Nephron progenitor cell (in vitro differentiated cells): Measurements from ENCODE around the gene P2RX1.

Experiments used
- DNase-seq: peaks from one replicate; pipeline ENCODE4 v3.0.0; 2021
- H3K27ac Mint-ChIP-seq: 2 replicates; pipeline ENCODE4 v1.8.0; 2021; ENCODE audit warnings: mild to moderate bottlenecking, moderate library complexity, mixed read lengths
- H3K27me3 Mint-ChIP-seq: 2 replicates; pipeline ENCODE4 v1.8.0; 2021; ENCODE audit warnings: mild to moderate bottlenecking, low read depth, mixed read lengths; ENCODE audit not compliant: poor library complexity
- H3K36me3 Mint-ChIP-seq: 2 replicates; pipeline ENCODE4 v1.8.0; 2021; ENCODE audit warnings: low read depth, mixed read lengths
- H3K4me1 Mint-ChIP-seq: 2 replicates; pipeline ENCODE4 v1.8.0; 2021; ENCODE audit warnings: mixed read lengths
- H3K4me3 Mint-ChIP-seq: 2 replicates; pipeline ENCODE4 v1.8.0; 2021; ENCODE audit warnings: mild to moderate bottlenecking, moderate library complexity, mixed read lengths
- H3K9me3 Mint-ChIP-seq: 2 replicates; pipeline ENCODE4 v1.8.0; 2021; ENCODE audit warnings: mild to moderate bottlenecking, moderate library complexity, mixed read lengths
- TF ChIP-seq, protein P1 (sequence below): fragments of 200-600 bp; sonication (generic); IDR thresholded peaks from 2 replicates; pipeline ENCODE4 v1.5.0; 2021; ENCODE audit warnings: antibody characterized with exemption

The P2RX1 gene

DNA sequence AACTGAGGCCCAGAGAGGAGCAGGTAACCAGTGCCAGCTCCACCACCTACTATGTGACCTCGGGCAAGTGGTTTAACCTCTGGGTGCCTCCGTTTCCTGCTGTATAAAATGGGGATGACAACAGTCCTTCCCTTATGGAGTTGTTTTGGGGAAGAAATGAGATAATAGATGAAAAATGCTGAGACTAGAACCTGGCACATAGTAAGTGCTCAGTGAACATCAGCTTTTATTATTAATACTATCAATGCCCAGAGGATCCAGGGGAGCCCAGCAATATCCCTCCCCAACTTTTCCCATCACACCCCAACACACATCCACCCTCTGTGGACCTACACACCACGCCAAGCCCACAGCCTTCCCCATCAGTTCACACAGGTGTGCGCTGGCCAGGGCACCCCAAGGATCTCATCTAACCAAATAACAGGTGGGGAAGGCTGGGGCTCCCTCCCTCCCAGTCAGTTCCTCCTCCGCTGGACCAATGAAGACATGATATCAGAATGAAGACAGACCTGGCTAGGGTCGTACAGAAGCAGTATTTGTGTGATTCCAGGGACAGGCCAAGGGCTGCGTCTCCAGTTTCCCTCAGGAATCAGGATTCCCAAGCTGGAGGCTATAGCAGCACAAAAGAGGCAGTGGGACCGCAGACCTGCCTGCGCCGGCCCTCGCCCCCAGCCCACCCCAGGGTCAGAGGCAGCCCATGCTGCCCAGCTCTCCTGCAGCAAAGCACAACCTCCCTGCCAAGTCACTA is 46.1 kb upstream of the P2RX1 start:
- Mint-ChIP-seq H3K9me3 (no peaks in the 10 kb centered on the region), H3K4me1 (peaks cover 29% of the 10 kb centered on the region), H3K27me3 (peaks cover 78% of the 10 kb centered on the region), H3K36me3 (no peaks in the 10 kb centered on the region), H3K4me3 (no peak overlapping the region), H3K27ac (no peak overlapping the region)
- TF ChIP-seq, protein P1, sequence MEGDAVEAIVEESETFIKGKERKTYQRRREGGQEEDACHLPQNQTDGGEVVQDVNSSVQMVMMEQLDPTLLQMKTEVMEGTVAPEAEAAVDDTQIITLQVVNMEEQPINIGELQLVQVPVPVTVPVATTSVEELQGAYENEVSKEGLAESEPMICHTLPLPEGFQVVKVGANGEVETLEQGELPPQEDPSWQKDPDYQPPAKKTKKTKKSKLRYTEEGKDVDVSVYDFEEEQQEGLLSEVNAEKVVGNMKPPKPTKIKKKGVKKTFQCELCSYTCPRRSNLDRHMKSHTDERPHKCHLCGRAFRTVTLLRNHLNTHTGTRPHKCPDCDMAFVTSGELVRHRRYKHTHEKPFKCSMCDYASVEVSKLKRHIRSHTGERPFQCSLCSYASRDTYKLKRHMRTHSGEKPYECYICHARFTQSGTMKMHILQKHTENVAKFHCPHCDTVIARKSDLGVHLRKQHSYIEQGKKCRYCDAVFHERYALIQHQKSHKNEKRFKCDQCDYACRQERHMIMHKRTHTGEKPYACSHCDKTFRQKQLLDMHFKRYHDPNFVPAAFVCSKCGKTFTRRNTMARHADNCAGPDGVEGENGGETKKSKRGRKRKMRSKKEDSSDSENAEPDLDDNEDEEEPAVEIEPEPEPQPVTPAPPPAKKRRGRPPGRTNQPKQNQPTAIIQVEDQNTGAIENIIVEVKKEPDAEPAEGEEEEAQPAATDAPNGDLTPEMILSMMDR, result no peak
- no peak for DNase-seq

DNA sequence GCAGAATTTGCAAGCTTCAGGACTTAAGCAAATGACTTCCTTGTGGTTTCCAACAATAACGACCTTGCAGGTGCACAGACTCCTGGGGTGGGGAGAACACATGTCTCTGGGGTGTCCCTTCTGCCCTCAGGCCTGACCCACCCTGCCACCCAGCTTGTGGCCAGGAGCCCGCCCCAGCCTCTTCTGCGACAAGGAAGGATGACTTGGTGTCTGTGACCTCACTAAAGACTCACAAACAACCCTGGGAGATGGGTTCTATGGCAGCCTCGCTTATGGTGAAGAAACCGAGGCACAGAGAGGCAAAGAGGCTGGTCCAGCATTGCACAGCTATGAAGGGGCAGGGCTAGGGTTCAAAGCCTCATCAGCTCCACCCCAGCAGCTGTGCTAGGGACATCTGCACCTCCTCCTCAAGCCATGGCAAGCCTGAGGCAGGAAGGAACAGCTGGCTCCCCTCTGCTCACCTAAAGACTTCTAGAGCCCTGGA is 45.3 kb upstream of the P2RX1 start:
- Mint-ChIP-seq H3K4me1 (peaks cover 32% of the 10 kb centered on the region), H3K4me3 (no peak overlapping the region), H3K27ac (no peak overlapping the region), H3K9me3 (no peaks in the 10 kb centered on the region), H3K36me3 (no peaks in the 10 kb centered on the region), H3K27me3 (peaks cover 78% of the 10 kb centered on the region)
- TF ChIP-seq, protein P1, result no peak
- DNase-seq, result no peak

DNA sequence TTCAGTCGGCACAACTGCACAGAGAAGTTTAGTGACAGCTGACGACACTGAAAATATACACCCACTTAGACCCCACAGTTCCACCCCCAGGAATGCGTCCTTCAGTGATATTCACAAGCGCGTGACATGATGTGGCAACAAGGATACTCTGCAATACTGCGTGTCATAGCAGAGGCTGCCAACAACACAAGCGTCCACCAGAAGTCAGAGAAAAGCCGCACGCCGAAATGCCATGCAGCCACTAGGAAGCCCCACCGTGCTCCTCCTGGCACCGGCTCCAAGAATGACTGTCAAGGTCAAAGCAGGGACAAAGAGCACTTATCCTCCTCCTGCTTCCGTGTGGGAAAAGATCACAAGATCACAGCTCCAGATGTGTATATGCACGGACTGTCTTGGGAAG is 44.5 kb upstream of the P2RX1 start:
- no peak for DNase-seq
- TF ChIP-seq, protein P1, result no peak
- Mint-ChIP-seq H3K36me3 (no peaks in the 10 kb centered on the region), H3K4me3 (no peak overlapping the region), H3K9me3 (no peaks in the 10 kb centered on the region), H3K4me1 (peaks cover 33% of the 10 kb centered on the region), H3K27ac (no peak overlapping the region), H3K27me3 (peaks cover 78% of the 10 kb centered on the region)

DNA sequence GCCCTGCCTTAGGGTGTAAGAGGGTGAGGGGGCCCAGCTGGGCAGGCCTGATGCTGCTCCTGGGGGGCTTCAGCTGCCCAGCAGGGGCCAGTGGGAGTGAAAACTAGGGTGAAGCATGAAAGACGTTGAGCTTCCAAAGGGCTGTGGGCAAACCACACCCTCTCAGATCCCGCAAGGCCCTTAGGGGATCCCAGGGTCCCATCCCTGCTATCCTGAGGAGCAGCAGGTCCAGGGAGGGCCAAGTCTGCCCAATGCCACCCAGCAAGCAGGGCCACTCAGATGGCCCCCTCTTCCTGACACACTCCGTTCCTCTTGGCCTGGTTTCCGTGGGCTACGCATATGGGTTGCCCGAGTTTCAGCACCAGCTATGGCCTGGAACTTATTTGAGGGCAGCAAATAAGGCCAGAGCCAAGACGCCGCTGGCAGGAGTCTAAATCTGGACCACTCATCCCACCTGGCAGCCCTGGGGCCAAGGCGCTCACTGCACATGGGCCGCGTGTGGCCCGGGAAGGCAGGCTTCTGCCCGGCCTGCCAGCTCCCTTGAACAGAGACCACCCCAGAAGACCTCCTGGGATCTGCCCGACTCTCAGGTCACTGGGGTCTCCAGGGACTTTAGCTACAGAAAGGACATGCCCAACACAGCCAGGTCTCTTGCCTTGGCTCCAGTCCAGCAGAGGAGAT is 43.8 kb upstream of the P2RX1 start:
- TF ChIP-seq, protein P1, result no peak
- no peak for DNase-seq
- H3K4me3 Mint-ChIP-seq, result no peak overlapping the region
- no peaks in the 10 kb centered on the region for H3K9me3 Mint-ChIP-seq
- peaks cover 27% of the 10 kb centered on the region for H3K4me1 Mint-ChIP-seq
- no peaks in the 10 kb centered on the region for H3K36me3 Mint-ChIP-seq
- no peak overlapping the region for H3K27ac Mint-ChIP-seq
- H3K27me3 Mint-ChIP-seq, result peaks cover 70% of the 10 kb centered on the region

DNA sequence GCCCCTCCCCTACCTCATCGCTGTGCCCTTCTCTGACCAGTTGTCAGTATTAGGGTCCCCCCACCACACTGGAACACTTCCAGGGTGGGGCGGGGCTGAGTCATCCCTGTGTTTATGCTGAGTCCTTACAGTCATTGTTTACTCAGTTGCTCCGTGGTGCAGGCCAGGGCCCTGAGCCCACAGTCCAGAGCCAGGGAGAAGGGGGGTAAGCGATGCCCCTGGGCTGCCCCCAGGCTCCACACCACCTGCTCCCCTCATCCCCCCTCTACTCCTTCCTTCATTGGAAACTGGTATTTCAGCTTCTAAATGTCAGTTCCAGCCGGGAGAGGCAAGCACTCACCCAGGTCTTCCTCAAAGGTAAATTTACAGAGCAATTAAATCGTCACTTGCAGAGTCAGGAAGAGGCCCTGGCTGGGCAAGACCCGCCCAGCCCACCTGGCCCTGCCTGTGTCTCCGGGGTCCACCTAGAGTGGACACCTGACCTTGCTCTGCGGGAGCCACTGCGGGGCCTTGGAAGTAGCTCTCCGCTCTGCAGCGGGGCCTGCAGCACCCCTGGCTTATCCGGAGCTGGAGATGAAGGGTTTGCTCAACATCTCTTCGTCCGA is 43.1 kb upstream of the P2RX1 start:
- no peaks in the 10 kb centered on the region for H3K36me3 Mint-ChIP-seq
- H3K9me3 Mint-ChIP-seq, result no peaks in the 10 kb centered on the region
- peak overlapping the region; percentile 93 for H3K27ac Mint-ChIP-seq
- peaks cover 22% of the 10 kb centered on the region for H3K4me1 Mint-ChIP-seq
- TF ChIP-seq, protein P1, result no peak
- no peak overlapping the region for H3K4me3 Mint-ChIP-seq
- peaks cover 64% of the 10 kb centered on the region for H3K27me3 Mint-ChIP-seq
- DNase-seq, result no peak
